CD4-positive, alpha-beta T cell treated with Interleukin-12 subunit alpha and Interleukin-12 subunit beta, for 1 hour (primary cell): Measurements from ENCODE around the gene MAGEB3.

Experiments
- DNase-seq: peaks from one replicate; pipeline ENCODE4 v3.0.0-alpha.2; 2020

The MAGEB3 gene

DNA sequence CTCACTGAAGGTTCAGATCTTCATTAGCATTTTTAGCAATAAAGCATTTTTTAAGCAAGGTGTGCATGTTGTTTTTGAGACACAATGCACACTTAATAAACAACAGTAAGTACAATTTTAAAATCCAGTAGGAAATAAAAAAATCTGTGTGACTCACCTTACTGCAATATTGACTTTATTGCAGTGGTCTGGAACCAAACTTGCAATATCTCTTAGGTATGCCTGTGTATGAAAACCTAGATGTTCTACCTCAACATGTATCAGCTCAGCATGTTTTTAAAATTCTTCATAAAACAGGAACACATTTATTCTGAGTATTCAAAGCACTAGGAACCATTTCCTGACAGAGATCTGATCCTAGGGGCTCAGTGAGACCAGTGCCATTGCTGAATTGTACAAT is 52.1 kb downstream of the MAGEB3 start:
- DNase-seq, result no peak

DNA sequence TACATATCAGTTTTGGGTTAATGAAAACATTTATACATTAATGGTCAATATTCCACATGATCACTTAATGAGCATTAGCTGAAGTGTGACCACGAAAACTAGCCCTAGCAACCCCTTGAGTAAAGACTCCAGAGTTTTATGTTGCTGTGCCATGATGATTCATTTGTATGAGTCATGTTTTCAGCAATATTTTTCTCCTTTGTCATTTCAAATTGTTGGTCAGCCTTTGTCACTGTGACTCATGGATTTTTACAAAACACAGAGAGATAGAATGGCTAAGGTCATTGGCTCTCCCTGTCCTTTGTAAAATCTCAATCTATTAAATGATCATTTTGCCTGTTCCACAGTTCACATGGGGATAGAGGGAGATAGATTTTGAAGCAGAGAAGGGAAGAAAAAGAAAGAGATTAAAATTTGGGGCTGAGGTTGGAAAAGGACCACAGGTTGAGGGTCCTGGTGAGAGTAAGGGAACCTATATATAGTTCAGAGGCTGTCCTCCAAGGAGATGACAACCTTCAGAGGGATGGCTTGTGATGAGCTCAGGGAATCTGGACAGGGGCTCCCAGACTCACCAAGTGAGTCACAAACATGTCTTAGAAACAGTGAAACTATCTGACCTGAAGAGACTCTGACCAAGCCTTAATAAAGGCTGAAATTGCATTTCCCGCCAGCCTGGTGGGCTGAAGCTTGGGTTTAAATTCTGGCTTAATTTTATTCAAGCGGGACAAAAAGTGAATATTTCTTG is 53.2 kb downstream of the MAGEB3 start:
- no peak for DNase-seq
